Fibroblast of lung (primary cell): ENCODE results near the gene PDX1.

Experiments used
- EZH2 ChIP-seq: IDR thresholded peaks from 2 replicates; pipeline ENCODE4 v1.5.1; 2012; ENCODE audit warnings: low read length, control low read depth, mild to moderate bottlenecking; ENCODE audit errors: missing control alignments
- TF ChIP-seq, protein P1 (sequence below), 2 donors: IDR thresholded peaks in 1 of 2; conservative IDR thresholded peaks in 1 of 2; 1 replicate in 1 of 2; 2 replicates in 1 of 2; pipeline ENCODE4 v1.5.1; 2011 to 2012; ENCODE audit warnings: low read length in 2 of 2, control low read depth in 1 of 2, inconsistent platforms in 1 of 2, low read depth in 1 of 2, mild to moderate bottlenecking in 1 of 2

DNA sequence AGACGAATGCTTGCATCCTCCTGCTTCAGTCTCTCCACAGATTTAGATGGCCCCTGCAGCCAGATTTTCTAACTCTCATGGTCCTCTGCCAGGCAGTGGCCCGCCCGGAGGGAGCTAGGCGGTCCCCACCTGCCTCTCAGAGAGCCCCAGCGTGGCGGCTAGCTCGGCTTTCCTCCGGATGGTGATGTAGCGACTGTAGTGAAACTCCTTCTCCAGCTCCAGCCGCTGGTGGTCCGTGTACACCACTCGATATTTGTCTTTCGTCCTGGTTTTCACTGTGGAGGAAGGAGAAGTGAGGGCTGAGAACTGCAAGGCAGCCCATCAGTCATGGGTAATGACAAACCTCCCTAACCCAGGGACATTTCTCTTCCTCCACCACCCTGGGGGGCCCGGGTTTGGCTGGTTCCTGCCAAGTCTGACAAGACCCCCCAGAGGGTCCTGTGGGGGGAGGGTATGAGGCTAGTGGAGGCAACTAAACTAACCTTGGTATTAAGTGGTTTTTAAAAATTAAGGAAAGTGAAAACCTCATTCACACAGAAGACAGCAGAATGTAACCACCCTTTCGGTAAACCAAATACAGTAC, 45.0 kb downstream of the PDX1 start:
- TF ChIP-seq, protein P1, sequence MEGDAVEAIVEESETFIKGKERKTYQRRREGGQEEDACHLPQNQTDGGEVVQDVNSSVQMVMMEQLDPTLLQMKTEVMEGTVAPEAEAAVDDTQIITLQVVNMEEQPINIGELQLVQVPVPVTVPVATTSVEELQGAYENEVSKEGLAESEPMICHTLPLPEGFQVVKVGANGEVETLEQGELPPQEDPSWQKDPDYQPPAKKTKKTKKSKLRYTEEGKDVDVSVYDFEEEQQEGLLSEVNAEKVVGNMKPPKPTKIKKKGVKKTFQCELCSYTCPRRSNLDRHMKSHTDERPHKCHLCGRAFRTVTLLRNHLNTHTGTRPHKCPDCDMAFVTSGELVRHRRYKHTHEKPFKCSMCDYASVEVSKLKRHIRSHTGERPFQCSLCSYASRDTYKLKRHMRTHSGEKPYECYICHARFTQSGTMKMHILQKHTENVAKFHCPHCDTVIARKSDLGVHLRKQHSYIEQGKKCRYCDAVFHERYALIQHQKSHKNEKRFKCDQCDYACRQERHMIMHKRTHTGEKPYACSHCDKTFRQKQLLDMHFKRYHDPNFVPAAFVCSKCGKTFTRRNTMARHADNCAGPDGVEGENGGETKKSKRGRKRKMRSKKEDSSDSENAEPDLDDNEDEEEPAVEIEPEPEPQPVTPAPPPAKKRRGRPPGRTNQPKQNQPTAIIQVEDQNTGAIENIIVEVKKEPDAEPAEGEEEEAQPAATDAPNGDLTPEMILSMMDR (conservative IDR thresholded peaks at IDR 0.05 in 1 of 2, IDR thresholded peaks at IDR 0.05 in 1 of 2; ENCODE audit: low read depth in 1 of 2, low read length in 2 of 2): no peak
- TF ChIP-seq EZH2: no peak
